Spleen (tissue), 7 donors: ENCODE data around the gene ZBTB26.

Experiments
- POLR2A ChIP-seq, 3 donors: fragments of 450-650 bp; IDR thresholded peaks; one replicate each; pipeline ENCODE4 v1.5.1; 2017; ENCODE audit warnings: antibody characterized with exemption in 3 of 3, mild to moderate bottlenecking in 1 of 3
- POLR2AphosphoS5 ChIP-seq, 3 donors: sonication (generic); formaldehyde crosslinking; IDR thresholded peaks; one replicate each; pipeline ENCODE4 v1.5.1; 2017; ENCODE audit warnings: antibody characterized with exemption in 3 of 3
- TF ChIP-seq, protein P1 (sequence below), 11 experiments: fragments of 200-600 bp in 7 of 11; fragments of 450-650 bp in 4 of 11; sonication (generic) in 4 of 11; IDR thresholded peaks in 8 of 11; conservative IDR thresholded peaks in 3 of 11; 1 replicate in 7 of 11; 2 replicates in 4 of 11; pipeline versions ENCODE4 v1.4.0 to v1.8.0; 2016 to 2021; ENCODE audit warnings: antibody characterized with exemption in 11 of 11, inconsistent platforms in 4 of 11, mild to moderate bottlenecking in 1 of 11
- donor health status: DM: no; HTN: no; CAD: no; lungs with moderate emphysema.
- donor health status: DM: no; HTN: no; CAD: no.
- donor health status: DM: no; HTN: no; CAD: no.

DNA sequence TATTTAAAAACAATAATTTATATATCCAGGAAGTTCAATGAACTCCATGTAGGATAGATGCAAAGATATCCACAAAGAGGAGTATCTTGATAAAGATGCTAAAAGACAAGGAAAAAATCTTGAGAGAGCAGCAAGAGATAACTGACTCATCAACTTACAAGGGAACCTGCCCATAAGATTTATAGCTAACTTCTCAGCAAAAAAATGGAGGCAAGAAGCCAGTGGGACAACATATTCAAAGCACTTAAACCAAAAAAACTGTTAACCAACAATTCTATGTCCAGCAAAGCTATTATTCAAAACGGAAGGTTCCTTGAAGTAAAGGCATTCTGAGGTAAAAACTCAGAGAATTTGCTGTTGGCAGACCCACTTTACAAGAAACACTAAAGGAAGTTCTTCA is 29.8 kb upstream of the ZBTB26 start:
- TF ChIP-seq, protein P1, sequence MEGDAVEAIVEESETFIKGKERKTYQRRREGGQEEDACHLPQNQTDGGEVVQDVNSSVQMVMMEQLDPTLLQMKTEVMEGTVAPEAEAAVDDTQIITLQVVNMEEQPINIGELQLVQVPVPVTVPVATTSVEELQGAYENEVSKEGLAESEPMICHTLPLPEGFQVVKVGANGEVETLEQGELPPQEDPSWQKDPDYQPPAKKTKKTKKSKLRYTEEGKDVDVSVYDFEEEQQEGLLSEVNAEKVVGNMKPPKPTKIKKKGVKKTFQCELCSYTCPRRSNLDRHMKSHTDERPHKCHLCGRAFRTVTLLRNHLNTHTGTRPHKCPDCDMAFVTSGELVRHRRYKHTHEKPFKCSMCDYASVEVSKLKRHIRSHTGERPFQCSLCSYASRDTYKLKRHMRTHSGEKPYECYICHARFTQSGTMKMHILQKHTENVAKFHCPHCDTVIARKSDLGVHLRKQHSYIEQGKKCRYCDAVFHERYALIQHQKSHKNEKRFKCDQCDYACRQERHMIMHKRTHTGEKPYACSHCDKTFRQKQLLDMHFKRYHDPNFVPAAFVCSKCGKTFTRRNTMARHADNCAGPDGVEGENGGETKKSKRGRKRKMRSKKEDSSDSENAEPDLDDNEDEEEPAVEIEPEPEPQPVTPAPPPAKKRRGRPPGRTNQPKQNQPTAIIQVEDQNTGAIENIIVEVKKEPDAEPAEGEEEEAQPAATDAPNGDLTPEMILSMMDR (IDR thresholded peaks at IDR 0.05 in 8 of 11, conservative IDR thresholded peaks at IDR 0.05 in 3 of 11): no peak
- TF ChIP-seq POLR2AphosphoS5 (IDR thresholded peaks at IDR 0.05) (no peak), POLR2A (IDR thresholded peaks at IDR 0.05) (no peak)
